Panc1 (cell line): ENCODE data around the gene TEAD4.

Source experiments
- CTCF ChIP-seq: fragments of 450-650 bp; IDR thresholded peaks from 2 replicates; pipeline ENCODE4 v1.5.1; 2017; ENCODE audit warnings: mild to moderate bottlenecking
- POLR2AphosphoS5 ChIP-seq: IDR thresholded peaks from 2 replicates; pipeline ENCODE4 v1.6.1; 2012; ENCODE audit warnings: mild to moderate bottlenecking, low read depth, low read length, moderate library complexity
- SIN3A ChIP-seq: IDR thresholded peaks from 2 replicates; pipeline ENCODE4 v1.6.1; 2012; ENCODE audit warnings: low read depth, mild to moderate bottlenecking, low read length, moderate library complexity, borderline replicate concordance; ENCODE audit not compliant: insufficient read depth

DNA sequence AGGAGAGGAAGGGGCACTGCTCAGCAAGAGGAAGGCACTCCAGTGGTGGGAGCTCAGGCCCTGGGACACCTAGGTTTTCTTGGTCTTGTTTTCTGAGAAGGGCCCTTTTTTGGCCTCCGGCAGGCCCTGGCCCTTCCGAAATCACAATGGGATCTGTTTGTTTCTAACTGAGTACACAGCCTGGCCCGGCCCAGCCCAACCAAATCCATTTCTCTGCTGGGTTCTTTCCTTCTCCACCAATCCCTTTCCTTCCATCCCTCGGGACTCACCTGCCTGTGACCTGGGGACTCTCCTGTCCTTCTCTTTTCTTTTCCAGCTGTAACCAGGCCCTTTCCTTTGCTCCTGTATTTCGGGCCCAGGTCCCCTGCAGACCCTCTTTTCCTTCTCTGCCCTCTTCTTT, 18.6 kb downstream of the TEAD4 start:
- TF ChIP-seq CTCF (no peak), POLR2AphosphoS5 (no peak), SIN3A (no peak)
